Nucleus accumbens (tissue), 56 donors: ENCODE measurements around the gene HDAC5.
"Not testable (repeated sequence)": the region's sequence is repeated elsewhere in the genome, so short reads cannot be mapped to it uniquely, and the experiment has no call there.

Experiments used
- DNase-seq, 56 donors: peaks; one replicate each; lab custom pipeline; 2025; lab: John Stamatoyannopoulos, UW

The HDAC5 gene

GRCh38 chr17:44043272-44043696 is 80.2 kb downstream of the HDAC5 start:
- DNase-seq = no peak

GRCh38 chr17:44039829-44040635 is 83.4 kb downstream of the HDAC5 start:
- DNase-seq = no peak

GRCh38 chr17:44038604-44039011 is 84.8 kb downstream of the HDAC5 start:
- DNase-seq = no peak

GRCh38 chr17:44037471-44037870 is 86.0 kb downstream of the HDAC5 start:
- DNase-seq = no peak

GRCh38 chr17:44034688-44035087 is 88.8 kb downstream of the HDAC5 start:
- not testable (repeated sequence) for DNase-seq

GRCh38 chr17:44033861-44034408 is 89.5 kb downstream of the HDAC5 start:
- DNase-seq = no peak

GRCh38 chr17:44030482-44030881 is 93.0 kb downstream of the HDAC5 start:
- no peak for DNase-seq

- no peak for DNase-seq
These were observed 93.7 kb downstream of the HDAC5 start for GRCh38 chr17:44029736-44030135.
